ENCODE measurements around the gene APBB2.
"Not testable (repeated sequence)": the region's sequence is repeated elsewhere in the genome, so short reads cannot be mapped to it uniquely, and the experiment has no call there.

Gene APBB2

DNA sequence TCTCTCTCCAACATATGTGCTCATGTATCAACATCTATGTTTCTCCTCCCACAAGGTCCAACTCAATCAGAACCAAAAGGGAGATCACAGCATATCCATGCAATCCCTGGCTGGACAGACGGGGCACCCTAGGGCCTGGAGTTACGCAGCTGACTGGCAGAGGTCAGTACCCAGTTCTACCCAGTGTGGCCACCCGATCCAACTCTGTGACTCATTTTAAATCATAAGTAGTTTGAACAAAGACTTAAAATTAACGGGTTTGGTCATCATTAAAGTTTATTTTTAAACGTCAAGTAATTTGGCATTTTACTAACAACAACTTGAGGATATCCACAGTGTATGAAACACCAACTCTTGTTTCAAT is 59.5 kb downstream of the APBB2 start:
- H3K4me3 ChIP-seq (ENCODE audit: low read depth, low read length) = no peak overlapping the region
- in situ Hi-C loops (cut with HindIII; ENCODE audit: low sequenced_read_pairs) = no loop called here
- TF ChIP-seq, protein P1, sequence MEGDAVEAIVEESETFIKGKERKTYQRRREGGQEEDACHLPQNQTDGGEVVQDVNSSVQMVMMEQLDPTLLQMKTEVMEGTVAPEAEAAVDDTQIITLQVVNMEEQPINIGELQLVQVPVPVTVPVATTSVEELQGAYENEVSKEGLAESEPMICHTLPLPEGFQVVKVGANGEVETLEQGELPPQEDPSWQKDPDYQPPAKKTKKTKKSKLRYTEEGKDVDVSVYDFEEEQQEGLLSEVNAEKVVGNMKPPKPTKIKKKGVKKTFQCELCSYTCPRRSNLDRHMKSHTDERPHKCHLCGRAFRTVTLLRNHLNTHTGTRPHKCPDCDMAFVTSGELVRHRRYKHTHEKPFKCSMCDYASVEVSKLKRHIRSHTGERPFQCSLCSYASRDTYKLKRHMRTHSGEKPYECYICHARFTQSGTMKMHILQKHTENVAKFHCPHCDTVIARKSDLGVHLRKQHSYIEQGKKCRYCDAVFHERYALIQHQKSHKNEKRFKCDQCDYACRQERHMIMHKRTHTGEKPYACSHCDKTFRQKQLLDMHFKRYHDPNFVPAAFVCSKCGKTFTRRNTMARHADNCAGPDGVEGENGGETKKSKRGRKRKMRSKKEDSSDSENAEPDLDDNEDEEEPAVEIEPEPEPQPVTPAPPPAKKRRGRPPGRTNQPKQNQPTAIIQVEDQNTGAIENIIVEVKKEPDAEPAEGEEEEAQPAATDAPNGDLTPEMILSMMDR (IDR thresholded peaks at IDR 0.05; ENCODE audit: low read depth, low read length, missing control alignments) = no peak
- DNase-seq (ENCODE audit: low read depth) = no peak

DNA sequence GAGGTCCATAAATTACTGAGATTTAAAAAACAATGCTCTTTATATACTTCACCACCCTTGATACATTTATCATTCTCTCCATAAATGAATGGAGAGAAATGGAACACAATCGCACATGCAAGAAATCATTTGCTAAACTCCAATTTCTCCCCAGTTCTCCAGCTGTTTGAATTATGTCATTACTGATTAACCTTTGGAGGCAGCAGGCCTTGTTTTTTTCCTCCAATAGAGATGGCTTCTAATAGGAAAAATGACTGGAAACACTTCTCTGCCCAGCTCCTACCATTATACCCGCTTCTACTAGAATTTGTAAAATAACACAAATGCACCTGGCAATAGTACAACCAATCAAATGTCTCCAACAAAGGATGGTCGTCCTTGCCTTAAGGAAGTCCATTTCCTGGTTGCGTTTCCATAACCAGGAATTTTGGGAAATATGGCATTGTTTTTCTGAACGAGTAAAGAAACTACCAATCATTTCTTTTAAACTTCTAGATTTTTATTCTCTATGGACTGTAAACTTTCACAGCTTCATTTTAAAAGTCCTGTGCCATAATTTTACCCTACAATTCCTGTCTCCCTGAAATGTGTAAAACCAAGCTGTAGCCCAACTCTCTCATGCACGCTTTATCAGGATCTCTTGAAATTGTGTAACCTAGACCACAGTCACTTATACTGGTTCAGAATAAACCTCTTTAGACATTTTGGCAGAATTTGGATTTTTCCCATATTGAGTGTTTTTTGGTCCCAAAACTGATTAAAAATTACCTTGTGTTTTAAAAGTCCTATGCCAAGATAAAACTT is 60.1 kb downstream of the APBB2 start:
- TF ChIP-seq, protein P1 (IDR thresholded peaks at IDR 0.05; ENCODE audit: low read depth, low read length, missing control alignments) = no peak
- H3K4me3 ChIP-seq (ENCODE audit: low read depth, low read length) = no peak overlapping the region
- in situ Hi-C loops (cut with HindIII; ENCODE audit: low sequenced_read_pairs) = no loop called here
- DNase-seq (ENCODE audit: low read depth) = no peak

DNA sequence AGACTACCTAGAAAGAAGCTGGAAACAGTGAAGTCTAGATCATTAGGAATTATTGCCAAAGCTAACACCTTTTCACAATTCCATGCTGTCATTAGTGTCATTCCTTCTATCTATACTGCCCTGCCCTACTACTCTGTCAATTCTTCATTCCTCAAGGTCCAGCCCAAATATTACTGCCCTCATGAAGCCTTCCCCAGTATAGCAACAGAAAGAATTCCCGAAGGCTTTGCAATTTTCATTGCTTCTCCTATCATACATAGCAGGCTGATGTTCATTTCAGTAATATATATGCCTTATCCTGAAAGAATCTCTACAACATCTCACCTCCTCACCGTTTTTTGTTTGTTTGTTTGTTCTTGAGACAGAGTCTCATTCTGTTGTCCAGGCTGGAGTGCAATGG is 63.9 kb downstream of the APBB2 start:
- in situ Hi-C loops (cut with HindIII; ENCODE audit: low sequenced_read_pairs) = no loop called here
- no peak overlapping the region for H3K4me3 ChIP-seq (ENCODE audit: low read depth, low read length)
- TF ChIP-seq, protein P1 (IDR thresholded peaks at IDR 0.05; ENCODE audit: low read depth, low read length, missing control alignments) = no peak
- DNase-seq (ENCODE audit: low read depth) = no peak

DNA sequence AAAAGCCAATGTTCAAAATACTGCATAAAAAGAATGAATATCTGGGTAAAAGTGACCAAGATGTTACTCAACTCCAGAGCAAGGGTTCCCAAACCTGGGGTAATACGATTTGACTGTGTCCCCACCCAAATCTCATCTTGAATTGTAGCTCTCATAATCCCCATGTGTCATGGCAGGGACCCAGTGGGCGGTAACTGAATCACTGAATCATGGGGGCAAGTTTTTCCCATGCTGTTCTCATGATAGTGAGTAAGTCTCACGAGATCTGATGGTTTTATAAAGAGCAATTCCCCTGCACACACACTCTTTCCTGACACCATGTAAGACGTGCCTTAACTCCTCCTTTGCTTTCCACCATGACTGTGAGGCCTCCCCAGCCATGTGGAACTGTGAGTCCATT is 64.8 kb downstream of the APBB2 start:
- in situ Hi-C loops (cut with HindIII; ENCODE audit: low sequenced_read_pairs); H3K4me3 ChIP-seq (ENCODE audit: low read depth, low read length); DNase-seq (ENCODE audit: low read depth): not testable (repeated sequence)

DNA sequence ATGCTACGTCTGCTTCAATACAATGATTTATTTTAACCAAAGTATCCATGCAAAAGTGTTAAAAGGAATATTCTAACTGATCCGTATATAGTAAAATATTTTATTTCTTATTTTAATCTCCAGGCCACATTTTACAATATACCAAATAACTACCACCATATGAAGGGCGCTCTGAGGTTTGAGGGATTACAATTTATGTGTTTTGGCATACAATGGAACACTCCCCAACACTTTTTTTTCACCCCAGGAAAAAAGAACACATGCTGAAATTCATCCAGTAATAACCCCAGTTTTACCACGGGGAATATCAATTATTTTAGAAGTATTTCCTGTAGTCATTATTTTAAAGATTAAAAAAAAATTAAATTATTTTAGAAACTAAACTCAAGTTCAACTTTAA is 65.4 kb downstream of the APBB2 start:
- no peak overlapping the region for H3K4me3 ChIP-seq (ENCODE audit: low read depth, low read length)
- no peak for DNase-seq (ENCODE audit: low read depth)
- TF ChIP-seq, protein P1 (IDR thresholded peaks at IDR 0.05; ENCODE audit: low read depth, low read length, missing control alignments) = no peak
- in situ Hi-C loops (cut with HindIII; ENCODE audit: low sequenced_read_pairs) = no loop called here

DNA sequence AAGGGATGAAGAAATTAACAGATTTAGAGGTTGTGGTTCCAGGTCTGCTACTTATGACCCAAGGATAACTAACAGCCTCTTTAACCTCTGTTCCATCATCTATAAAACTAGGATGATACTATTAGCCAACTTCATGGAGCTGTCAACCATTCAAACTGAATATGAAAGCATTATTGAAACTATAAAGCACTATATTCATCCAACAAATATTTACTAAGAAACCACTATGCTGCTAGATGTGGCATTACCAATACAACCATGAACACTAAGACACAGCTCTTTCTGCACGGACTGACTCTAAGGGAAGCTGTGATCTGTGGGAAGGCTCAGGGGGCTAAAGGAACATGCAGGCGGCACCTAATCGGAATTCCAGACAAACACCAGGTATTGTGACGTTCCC is 66.0 kb downstream of the APBB2 start:
- TF ChIP-seq, protein P1 (IDR thresholded peaks at IDR 0.05; ENCODE audit: low read depth, low read length, missing control alignments) = no peak
- no peak for DNase-seq (ENCODE audit: low read depth)
- H3K4me3 ChIP-seq (ENCODE audit: low read depth, low read length) = no peak overlapping the region
- in situ Hi-C loops (cut with HindIII; ENCODE audit: low sequenced_read_pairs) = no loop called here

DNA sequence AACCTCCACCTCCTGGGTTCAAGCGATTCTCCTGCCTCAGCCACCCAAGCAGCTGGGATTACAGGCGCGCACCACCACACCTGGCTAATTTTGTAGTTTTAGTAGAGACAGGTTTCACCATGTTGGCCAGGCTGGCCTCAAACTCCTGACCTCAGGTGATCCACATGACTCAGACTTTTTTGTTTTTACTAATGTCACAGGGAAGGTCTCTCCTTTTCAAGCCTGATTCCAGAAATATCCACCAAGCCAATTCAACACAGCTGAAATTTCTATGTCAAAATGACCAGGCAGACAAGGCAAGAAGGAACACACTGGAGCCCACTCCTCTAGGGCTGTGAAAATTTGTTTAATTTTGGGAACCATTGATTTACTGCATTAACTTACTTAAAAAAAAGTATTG is 66.8 kb downstream of the APBB2 start:
- DNase-seq (ENCODE audit: low read depth); H3K4me3 ChIP-seq (ENCODE audit: low read depth, low read length); in situ Hi-C loops (cut with HindIII; ENCODE audit: low sequenced_read_pairs): not testable (repeated sequence)
